Measurements from ENCODE around the gene NECAB3.
"Not testable (repeated sequence)": the region's sequence is repeated elsewhere in the genome, so short reads cannot be mapped to it uniquely, and the experiment has no call there.

Gene NECAB3

DNA sequence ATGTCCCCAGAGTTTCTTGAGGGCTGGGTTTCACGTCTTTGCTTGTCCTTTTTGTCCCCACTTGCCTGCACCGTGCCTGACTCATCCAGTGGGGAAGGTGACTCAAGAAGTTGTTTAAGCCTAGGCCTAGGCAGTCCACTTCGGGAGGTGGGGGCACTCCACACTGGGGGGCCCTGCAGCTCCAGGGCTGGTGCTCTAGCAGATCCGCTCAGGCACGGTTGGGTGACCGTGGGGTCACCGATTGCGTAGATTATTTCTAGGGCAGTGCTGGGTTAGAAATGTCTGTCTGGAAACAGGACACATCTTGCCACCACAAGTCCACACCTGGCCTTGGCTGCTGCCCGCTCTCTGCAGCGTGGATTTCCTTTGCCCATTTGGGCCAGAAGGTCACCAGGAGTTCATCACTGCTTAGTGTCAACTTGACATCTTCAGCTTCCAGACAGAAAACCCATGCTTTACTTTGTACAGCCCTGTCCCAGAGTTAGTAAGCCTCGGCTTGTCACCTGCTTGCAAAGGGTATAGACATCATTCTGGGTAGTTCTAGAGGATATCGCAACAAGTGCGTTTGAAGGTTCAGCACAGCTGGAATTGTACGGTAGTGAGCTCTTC, 25.7 kb downstream of the NECAB3 start:
- no peak for DNase-seq

GRCh38 chr20:33647603-33648395, 26.4 kb downstream of the NECAB3 start:
- DNase-seq: no peak

DNA sequence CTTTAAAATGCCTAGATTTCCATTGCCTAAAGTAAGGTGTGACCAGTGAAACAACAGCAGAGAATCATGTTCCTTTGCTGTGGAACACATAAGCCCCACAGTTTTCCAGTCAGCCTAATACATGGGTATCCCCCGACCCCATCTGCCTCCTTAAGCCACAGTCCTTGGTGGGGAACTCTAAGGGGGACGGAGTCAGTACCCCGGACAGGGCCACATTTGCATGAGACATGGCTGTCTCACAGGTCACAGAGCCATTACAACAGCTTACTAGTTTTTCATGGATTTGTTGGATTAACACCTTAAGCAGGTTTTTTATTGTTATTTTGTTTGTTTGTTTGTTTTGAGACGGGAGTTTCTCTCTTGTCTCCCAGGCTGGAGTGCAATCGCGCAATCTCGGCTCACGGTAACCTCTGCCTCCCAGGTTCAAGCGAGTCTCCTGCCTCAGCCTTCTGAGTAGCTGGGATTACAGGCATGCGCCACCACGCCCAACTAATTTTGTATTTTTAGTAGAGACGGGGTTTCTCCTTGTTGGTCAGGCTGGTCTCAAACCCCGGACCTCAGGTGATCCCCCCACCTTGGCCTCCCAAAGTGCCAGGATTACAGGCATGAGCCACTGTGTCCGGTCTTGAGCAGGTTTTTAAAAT, 27.1 kb downstream of the NECAB3 start:
- DNase-seq: not testable (repeated sequence)

DNA sequence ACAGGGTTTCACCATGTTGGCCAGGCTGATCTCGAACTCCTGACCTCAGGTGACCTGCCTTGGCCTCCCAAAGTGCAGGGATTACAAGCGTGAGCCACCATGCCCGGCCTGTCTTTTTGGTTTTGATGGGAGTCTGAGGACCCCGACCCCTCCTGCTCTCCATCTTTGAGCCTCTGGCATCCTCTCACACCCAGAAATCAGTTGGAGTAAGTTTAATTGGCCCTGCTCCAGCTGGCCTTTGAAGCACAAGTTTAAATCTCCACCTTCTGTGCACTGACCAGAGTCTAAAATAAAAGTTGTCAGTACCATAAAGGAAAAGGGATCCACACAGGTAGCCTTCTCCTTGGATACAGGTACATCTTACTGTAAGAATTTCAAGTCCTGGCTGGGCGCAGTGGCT, 28.0 kb downstream of the NECAB3 start:
- DNase-seq: no peak

- DNase-seq: peak; percentile 32
These were observed 28.8 kb downstream of the NECAB3 start for GRCh38 chr20:33645396-33645795.

- no peak for DNase-seq
These were observed 29.2 kb downstream of the NECAB3 start for GRCh38 chr20:33645072-33645358.

- no peak for DNase-seq
These were observed 29.7 kb downstream of the NECAB3 start for GRCh38 chr20:33644313-33645071.

- DNase-seq: no peak
These were observed 33.9 kb downstream of the NECAB3 start for GRCh38 chr20:33640287-33640686.

DNA sequence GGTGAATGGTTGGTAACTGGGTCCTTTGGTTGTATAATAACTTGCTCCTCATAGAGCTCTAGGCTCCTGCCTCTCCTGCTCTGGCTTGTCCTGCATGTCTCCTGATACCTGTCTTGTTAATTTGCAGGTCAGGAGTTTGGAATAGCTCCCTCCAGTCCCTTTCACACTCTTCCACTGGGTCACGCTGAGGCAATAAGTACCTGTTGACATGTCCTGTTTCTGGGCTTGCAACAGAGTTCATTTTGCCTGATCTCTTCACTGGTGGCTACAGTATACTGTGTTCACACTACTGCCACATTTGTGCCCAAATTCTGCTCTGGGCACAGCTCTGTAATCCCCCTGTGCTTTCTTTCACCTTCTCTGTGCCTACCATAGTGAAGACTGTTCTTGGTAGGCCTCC, 37.5 kb downstream of the NECAB3 start:
- no peak for DNase-seq

DNA sequence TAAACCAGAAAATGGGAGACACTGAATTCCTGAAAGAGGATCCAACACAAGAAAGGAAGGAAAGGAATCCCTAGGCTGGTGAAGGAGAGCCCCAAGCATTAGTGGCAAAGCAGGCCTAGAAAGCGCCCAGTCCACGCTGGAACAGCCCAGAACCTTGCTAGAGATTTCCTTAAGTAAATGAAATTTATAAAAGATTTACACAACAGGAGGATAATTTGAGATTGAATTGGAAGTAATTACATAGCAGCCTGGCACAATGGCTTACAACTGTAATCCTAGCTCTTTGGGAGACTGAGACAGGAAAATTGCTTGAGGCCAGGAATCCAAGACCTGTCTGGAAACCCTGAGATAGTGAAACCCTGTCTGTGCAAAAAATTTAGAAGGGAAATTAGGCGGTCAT, 38.9 kb downstream of the NECAB3 start:
- no peak for DNase-seq

DNA sequence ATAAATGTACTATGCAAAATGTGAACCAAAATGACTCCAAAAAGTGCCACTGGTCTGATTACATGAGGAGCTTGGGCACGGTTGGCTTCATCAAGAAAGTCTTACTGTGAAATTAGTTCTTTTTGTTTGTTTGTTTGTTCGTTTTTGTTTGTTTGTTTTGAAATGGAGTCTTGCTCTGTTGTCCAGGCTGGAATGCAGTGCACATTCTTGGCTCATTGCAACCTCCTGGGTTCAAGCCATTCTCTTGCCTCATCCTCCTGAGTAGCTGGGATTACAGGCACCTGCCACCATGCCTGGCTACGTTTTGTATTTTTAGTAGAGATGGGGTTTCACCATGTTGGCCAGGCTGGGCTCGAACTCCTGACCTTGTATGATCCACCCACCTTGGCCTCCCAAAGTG, 42.3 kb downstream of the NECAB3 start:
- DNase-seq: not testable (repeated sequence)

- no peak for DNase-seq
These were observed 43.7 kb downstream of the NECAB3 start for GRCh38 chr20:33630507-33630906.

- no peak for DNase-seq
These were observed 44.2 kb downstream of the NECAB3 start for GRCh38 chr20:33629979-33630378.

DNA sequence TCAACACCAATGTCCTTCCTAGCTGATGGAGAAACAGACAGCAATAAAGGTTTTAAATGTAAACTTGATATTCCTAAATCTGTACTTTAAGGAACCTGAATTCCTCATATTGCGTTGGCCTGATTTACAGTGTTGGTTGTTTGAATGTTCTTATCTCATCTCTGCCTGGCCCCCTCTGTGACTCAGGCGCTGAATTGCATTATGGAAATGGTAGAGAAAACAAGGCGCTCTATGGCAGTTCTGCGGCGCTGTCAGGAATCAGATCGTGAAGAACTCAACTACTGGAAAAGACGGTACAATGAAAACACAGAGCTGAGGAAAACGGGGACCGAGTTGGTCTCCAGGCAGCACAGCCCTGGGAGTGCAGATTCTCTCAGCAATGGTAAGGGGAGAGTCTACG, 44.7 kb downstream of the NECAB3 start:
- DNase-seq: no peak

GRCh38 chr20:33627577-33628216, 46.5 kb downstream of the NECAB3 start:
- no peak for DNase-seq

DNA sequence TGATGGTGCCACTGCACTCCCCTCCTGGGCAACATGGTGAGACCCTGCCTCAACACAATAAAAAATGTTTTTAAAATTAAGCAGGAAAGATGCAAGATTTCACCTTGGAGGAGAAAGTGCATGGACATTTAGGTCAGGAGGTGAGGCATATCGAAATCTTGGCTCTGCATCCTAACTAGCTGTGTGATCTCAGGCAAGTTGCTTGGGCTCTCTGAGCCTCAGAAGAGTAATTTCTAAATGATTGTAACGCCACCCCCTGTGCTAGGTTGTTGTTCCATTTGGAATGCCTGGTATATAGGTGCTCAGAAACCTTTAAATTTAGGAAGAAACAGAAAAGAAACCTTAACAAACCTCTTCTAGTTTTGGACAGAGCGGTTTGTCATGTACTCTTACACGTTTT, 48.0 kb downstream of the NECAB3 start:
- no peak for DNase-seq

- DNase-seq: no peak
These were observed 49.8 kb downstream of the NECAB3 start for GRCh38 chr20:33624399-33624798.

DNA sequence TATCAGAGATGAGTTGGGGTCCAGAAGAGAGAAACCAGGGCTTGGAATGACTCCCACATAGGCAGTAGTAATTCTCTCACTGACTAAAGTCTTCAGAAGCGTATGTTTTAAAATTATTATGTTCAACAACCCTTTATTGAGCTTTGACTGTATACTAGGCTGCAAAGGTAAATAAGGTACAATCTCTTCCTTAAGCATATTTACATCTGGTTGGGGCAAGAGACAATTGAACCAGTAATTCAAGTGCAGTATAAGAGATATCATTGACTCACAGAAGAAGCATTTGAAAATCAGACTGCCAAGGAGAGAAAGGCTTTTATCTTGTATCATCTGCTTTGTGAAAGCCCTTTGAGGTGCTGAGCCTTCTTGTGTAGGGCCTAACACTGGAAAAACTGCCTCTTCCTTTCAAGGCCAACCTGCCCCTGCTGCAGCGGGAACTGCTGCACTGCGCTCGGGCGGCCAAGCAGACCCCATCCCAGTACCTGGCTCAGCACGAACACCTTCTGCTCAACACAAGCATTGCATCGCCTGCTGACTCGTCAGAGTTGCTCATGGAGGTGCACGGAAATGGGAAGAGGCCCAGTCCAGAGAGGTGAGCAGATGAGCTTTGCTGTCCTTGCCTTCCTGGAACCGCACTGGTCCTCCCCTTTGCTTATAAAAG, 51.4 kb downstream of the NECAB3 start:
- DNase-seq: no peak

DNA sequence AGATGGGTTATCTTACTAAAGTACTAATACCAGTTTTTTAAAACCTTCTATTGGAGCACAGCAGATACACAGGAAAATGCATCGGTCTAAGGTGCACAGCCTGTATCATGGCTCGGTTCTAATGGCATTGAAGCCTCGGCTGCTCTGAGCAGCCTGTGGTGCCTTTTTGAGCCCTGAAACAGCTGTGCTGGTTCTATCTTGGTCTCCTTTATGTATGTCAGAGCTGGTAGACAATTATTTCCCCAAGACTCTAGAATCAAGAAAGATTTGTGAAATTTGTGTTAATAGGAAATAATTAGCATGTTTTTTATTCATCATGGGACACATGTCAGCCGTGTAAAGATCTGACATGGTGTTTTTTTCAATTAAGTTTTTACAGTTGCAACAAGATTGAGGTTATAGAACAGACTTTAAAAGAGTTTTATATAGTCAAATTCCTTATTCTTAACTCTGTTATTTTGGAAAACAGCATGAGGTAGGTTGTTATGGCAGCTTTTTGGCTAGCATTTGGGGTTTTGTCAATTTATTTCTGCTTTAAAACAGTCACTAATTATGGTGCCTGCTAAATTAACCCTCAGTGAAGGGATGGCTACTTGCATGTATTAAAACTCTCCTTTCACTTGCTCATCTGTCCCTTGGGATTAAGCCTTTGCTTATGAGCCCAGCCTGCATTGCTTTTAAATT, 52.4 kb downstream of the NECAB3 start:
- no peak for DNase-seq

DNA sequence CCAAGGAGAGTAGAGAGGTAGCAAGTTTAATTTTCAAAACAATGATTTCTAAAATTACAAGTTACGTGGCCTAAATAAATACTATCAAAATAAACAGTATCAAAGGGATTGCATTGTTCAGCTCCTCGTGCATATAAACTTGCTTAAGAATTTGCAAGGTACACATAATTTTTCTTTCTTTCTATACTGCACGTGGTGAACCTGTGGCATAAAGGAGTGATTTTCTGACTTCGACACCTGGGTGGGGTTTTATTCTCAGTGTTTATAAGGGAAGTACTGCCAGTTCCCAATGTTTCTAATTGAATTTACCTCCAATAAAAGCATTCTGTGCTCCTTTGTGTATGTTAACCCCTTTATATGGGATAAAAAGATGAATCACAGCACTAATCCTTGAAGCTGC, 62.2 kb downstream of the NECAB3 start:
- no peak for DNase-seq

- no peak for DNase-seq
These were observed 63.1 kb downstream of the NECAB3 start for GRCh38 chr20:33611106-33611505.

DNA sequence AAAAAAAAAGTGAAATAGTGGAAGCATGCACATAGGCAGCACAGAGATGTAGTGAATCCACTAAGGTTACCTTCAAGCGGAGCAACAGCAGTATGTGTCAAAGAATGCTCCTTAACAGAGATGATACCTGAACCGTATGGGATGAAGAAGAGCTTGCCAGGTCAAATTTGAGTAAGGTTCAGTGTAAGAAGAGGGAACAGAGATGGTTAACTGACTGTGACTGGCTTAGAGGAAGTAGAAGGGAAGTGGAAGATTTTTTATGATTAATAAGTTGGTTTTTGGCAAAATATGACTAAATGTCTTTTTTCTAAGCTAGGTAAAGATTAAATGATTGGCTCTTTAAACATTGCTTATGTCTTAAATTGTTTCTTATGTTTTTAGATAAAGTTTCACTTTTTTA, 64.7 kb downstream of the NECAB3 start:
- DNase-seq: no peak

All from hematopoietic multipotent progenitor cell treated with erythropoietin and hydrocortisone succinate and interleukin-3 and kit ligand, for 8 days (in vitro differentiated cells).